Rectal smooth muscle tissue (tissue), 1 donor: ENCODE data around the gene HERC2.
"Not testable (repeated sequence)": the region's sequence is repeated elsewhere in the genome, so short reads cannot be mapped to it uniquely, and the experiment has no call there.

Experiments
- H3K27ac ChIP-seq: one replicate; pipeline ENCODE4 v1.7.0; 2013; ENCODE audit warnings: low read depth, low read length, inconsistent platforms
- H3K27me3 ChIP-seq: one replicate; pipeline ENCODE4 v1.7.0; 2013; ENCODE audit warnings: low read length; ENCODE audit not compliant: control insufficient read depth, insufficient read depth
- H3K36me3 ChIP-seq: one replicate; pipeline ENCODE4 v1.7.0; 2013; ENCODE audit warnings: low read length; ENCODE audit not compliant: control insufficient read depth, insufficient read depth
- H3K4me1 ChIP-seq: one replicate; pipeline ENCODE4 v1.7.0; 2013; ENCODE audit warnings: low read length; ENCODE audit not compliant: control insufficient read depth, insufficient read depth
- H3K4me3 ChIP-seq: one replicate; pipeline ENCODE4 v1.7.0; 2013; ENCODE audit warnings: low read length
- H3K9ac ChIP-seq: one replicate; pipeline ENCODE4 v1.7.0; 2013; ENCODE audit warnings: low read length

HERC2 gene

GRCh38 chr15:28152538-28152923, 169.4 kb downstream of the HERC2 start:
- not testable (repeated sequence) for H3K4me1 ChIP-seq, H3K9ac ChIP-seq, H3K4me3 ChIP-seq, H3K27me3 ChIP-seq, H3K27ac ChIP-seq, H3K36me3 ChIP-seq

GRCh38 chr15:28151864-28152537, 170.0 kb downstream of the HERC2 start:
- H3K27me3 ChIP-seq, H3K9ac ChIP-seq, H3K4me3 ChIP-seq, H3K4me1 ChIP-seq, H3K27ac ChIP-seq, H3K36me3 ChIP-seq: not testable (repeated sequence)

- H3K4me1 ChIP-seq = no peaks in the 10 kb centered on the region
- H3K36me3 ChIP-seq = peaks cover 22% of the 10 kb centered on the region
- H3K27me3 ChIP-seq = no peaks in the 10 kb centered on the region
- no peak overlapping the region for H3K9ac ChIP-seq
- H3K4me3 ChIP-seq = no peak overlapping the region
- no peak overlapping the region for H3K27ac ChIP-seq
Measured at GRCh38 chr15:28147801-28148200, 174.2 kb downstream of the HERC2 start.

GRCh38 chr15:28145419-28145818, 176.6 kb downstream of the HERC2 start:
- not testable (repeated sequence) for H3K27me3 ChIP-seq, H3K4me3 ChIP-seq, H3K27ac ChIP-seq, H3K9ac ChIP-seq, H3K4me1 ChIP-seq
- H3K36me3 ChIP-seq = peaks cover 27% of the 10 kb centered on the region

GRCh38 chr15:28140062-28140461, 181.9 kb downstream of the HERC2 start:
- Histone ChIP-seq H3K27ac (no peak overlapping the region), H3K36me3 (peaks cover 25% of the 10 kb centered on the region), H3K4me1 (no peaks in the 10 kb centered on the region), H3K27me3 (no peaks in the 10 kb centered on the region), H3K4me3 (no peak overlapping the region), H3K9ac (no peak overlapping the region)

- peaks cover 12% of the 10 kb centered on the region for H3K36me3 ChIP-seq
- not testable (repeated sequence) for H3K27me3 ChIP-seq, H3K4me1 ChIP-seq, H3K9ac ChIP-seq, H3K4me3 ChIP-seq, H3K27ac ChIP-seq
Measured at GRCh38 chr15:28137408-28138039, 184.5 kb downstream of the HERC2 start.

GRCh38 chr15:28136236-28136904, 185.6 kb downstream of the HERC2 start:
- H3K27ac ChIP-seq, H3K4me1 ChIP-seq, H3K4me3 ChIP-seq, H3K27me3 ChIP-seq, H3K9ac ChIP-seq: not testable (repeated sequence)
- peaks cover 17% of the 10 kb centered on the region for H3K36me3 ChIP-seq

GRCh38 chr15:28133281-28133680, 188.7 kb downstream of the HERC2 start:
- no peaks in the 10 kb centered on the region for H3K27me3 ChIP-seq
- peaks cover 20% of the 10 kb centered on the region for H3K36me3 ChIP-seq
- H3K4me3 ChIP-seq = no peak overlapping the region
- H3K4me1 ChIP-seq = no peaks in the 10 kb centered on the region
- no peak overlapping the region for H3K27ac ChIP-seq
- no peak overlapping the region for H3K9ac ChIP-seq

GRCh38 chr15:28132524-28133275, 189.3 kb downstream of the HERC2 start:
- H3K36me3 ChIP-seq = peaks cover 20% of the 10 kb centered on the region
- no peaks in the 10 kb centered on the region for H3K27me3 ChIP-seq
- no peaks in the 10 kb centered on the region for H3K4me1 ChIP-seq
- H3K9ac ChIP-seq = no peak overlapping the region
- no peak overlapping the region for H3K27ac ChIP-seq
- H3K4me3 ChIP-seq = no peak overlapping the region

- Histone ChIP-seq H3K9ac (no peak overlapping the region), H3K27me3 (no peaks in the 10 kb centered on the region), H3K4me1 (no peaks in the 10 kb centered on the region), H3K27ac (no peak overlapping the region), H3K36me3 (peaks cover 20% of the 10 kb centered on the region), H3K4me3 (no peak overlapping the region)
Measured at GRCh38 chr15:28131946-28132345, 190.0 kb downstream of the HERC2 start.

GRCh38 chr15:28131400-28131799, 190.6 kb downstream of the HERC2 start:
- Histone ChIP-seq H3K4me1 (no peaks in the 10 kb centered on the region), H3K27ac (no peak overlapping the region), H3K27me3 (no peaks in the 10 kb centered on the region), H3K36me3 (peaks cover 20% of the 10 kb centered on the region), H3K4me3 (no peak overlapping the region), H3K9ac (no peak overlapping the region)

GRCh38 chr15:28130651-28131050, 191.3 kb downstream of the HERC2 start:
- no peak overlapping the region for H3K27ac ChIP-seq
- H3K4me3 ChIP-seq = no peak overlapping the region
- H3K27me3 ChIP-seq = no peaks in the 10 kb centered on the region
- no peak overlapping the region for H3K9ac ChIP-seq
- no peaks in the 10 kb centered on the region for H3K4me1 ChIP-seq
- peaks cover 20% of the 10 kb centered on the region for H3K36me3 ChIP-seq
